Fibroblast of lung (primary cell): ENCODE results near the gene TXK. TPM values are rescaled to one million over a fixed set of nuclear protein-coding genes. Genes with fewer than 3 reads are reported as not detected.

Experiments used
- DNase-seq, 2 donors: peaks; one replicate each; pipeline versions ENCODE4 v3.0.0 to v3.0.0-alpha.2; 2010; ENCODE audit warnings: low read depth in 2 of 2
- H2AFZ ChIP-seq: 2 replicates; pipeline ENCODE4 v1.5.1; 2012; ENCODE audit warnings: low read length, control low read depth, inconsistent platforms
- H3K27ac ChIP-seq: 2 replicates; pipeline ENCODE4 v1.5.1; 2011; ENCODE audit warnings: low read length, control low read depth; ENCODE audit not compliant: insufficient read depth
- H3K27me3 ChIP-seq: 2 replicates; pipeline ENCODE4 v1.5.1; 2011; ENCODE audit warnings: mild to moderate bottlenecking, low read length; ENCODE audit not compliant: control insufficient read depth, insufficient read depth
- H3K36me3 ChIP-seq: 2 replicates; pipeline ENCODE4 v1.5.1; 2011; ENCODE audit warnings: low read length; ENCODE audit not compliant: control insufficient read depth, insufficient read depth
- H3K4me1 ChIP-seq: 2 replicates; pipeline ENCODE4 v1.5.1; 2011; ENCODE audit warnings: low read length; ENCODE audit not compliant: control insufficient read depth, insufficient read depth; ENCODE audit errors: extremely low read depth
- H3K4me2 ChIP-seq: 2 replicates; pipeline ENCODE4 v1.5.1; 2011; ENCODE audit warnings: low read length, control low read depth; ENCODE audit not compliant: insufficient read depth; ENCODE audit errors: extremely low read depth
- H3K4me3 ChIP-seq, 4 experiments: fragments of 200-600 bp in 1 of 4; sonication (generic) in 1 of 4; replicated peaks in 1 of 4; 2 replicates each; pipeline ENCODE4 v1.5.1; 2011 to 2016; ENCODE audit warnings: low read length in 4 of 4, low read depth in 3 of 4, mild to moderate bottlenecking in 3 of 4, control low read depth in 2 of 4, inconsistent platforms in 1 of 4, mixed read lengths in 1 of 4; ENCODE audit not compliant: insufficient read depth in 1 of 4; ENCODE audit errors: control extremely low read depth in 1 of 4
- H3K79me2 ChIP-seq: 2 replicates; pipeline ENCODE4 v1.5.1; 2012; ENCODE audit warnings: mild to moderate bottlenecking, low read length, inconsistent platforms; ENCODE audit not compliant: control insufficient read depth, insufficient read depth
- H3K9ac ChIP-seq: 2 replicates; pipeline ENCODE4 v1.5.1; 2011; ENCODE audit warnings: mild to moderate bottlenecking, low read length, control low read depth; ENCODE audit not compliant: insufficient read depth
- H3K9me3 ChIP-seq: 2 replicates; pipeline ENCODE4 v1.5.1; 2012; ENCODE audit warnings: low read depth, low read length; ENCODE audit not compliant: control insufficient read depth, insufficient read depth
- H4K20me1 ChIP-seq: 2 replicates; pipeline ENCODE4 v1.5.1; 2011; ENCODE audit warnings: low read length; ENCODE audit not compliant: control insufficient read depth, insufficient read depth; ENCODE audit errors: extremely low read depth
- CTCF ChIP-seq, 2 donors: IDR thresholded peaks in 1 of 2; conservative IDR thresholded peaks in 1 of 2; 1 replicate in 1 of 2; 2 replicates in 1 of 2; pipeline ENCODE4 v1.5.1; 2011 to 2012; ENCODE audit warnings: low read length in 2 of 2, control low read depth in 1 of 2, inconsistent platforms in 1 of 2, low read depth in 1 of 2, mild to moderate bottlenecking in 1 of 2
- EZH2 ChIP-seq: IDR thresholded peaks from 2 replicates; pipeline ENCODE4 v1.5.1; 2012; ENCODE audit warnings: low read length, control low read depth, mild to moderate bottlenecking; ENCODE audit errors: missing control alignments
- polyA plus RNA-seq, 2 donors: library from polyadenylated mRNA; depleted of rRNA in 1 of 2; stranded (reverse) in 1 of 2; unstranded in 1 of 2; fragments of >200 nt; gene quantifications; 2 replicates each; pipeline ENCODE4 v1.2.1, GENCODE V29; 2011 to 2012; ENCODE audit warnings: missing spikeins in 1 of 2
- total RNA-seq: library from RNA; depleted of rRNA; stranded (reverse); fragments of >200 nt; gene quantifications from 2 replicates; pipeline ENCODE4 v1.2.1, GENCODE V29; 2014

TXK gene
- total and polyA plus RNA-seq, 2 donors (not counting 1 experiment from before 2014, with no cell fraction given) = 0.05 to 0.66 TPM

GRCh38 chr4:48025005-48025404 lies 109.0 kb downstream of the TXK start:
- Histone ChIP-seq H2AFZ (no peak overlapping the region), H3K27ac (no peak overlapping the region), H3K4me3 (no peak overlapping the region), H3K27me3 (no peaks in the 10 kb centered on the region), H3K79me2 (no peaks in the 10 kb centered on the region), H3K4me2 (no peak overlapping the region), H4K20me1 (no peaks in the 10 kb centered on the region), H3K9me3 (no peaks in the 10 kb centered on the region), H3K9ac (no peak overlapping the region), H3K36me3 (no peaks in the 10 kb centered on the region), H3K4me1 (no peaks in the 10 kb centered on the region)
- TF ChIP-seq CTCF (conservative IDR thresholded peaks at IDR 0.05 in 1 of 2, IDR thresholded peaks at IDR 0.05 in 1 of 2; ENCODE audit: low read depth in 1 of 2, low read length in 2 of 2) = no peak
- no peak for TF ChIP-seq EZH2
- DNase-seq = peak; percentile 5 to 73

GRCh38 chr4:48024522-48024921 lies 109.5 kb downstream of the TXK start:
- no peak overlapping the region for H3K4me3 ChIP-seq
- H3K9ac ChIP-seq = no peak overlapping the region
- no peaks in the 10 kb centered on the region for H3K36me3 ChIP-seq
- H3K27me3 ChIP-seq = no peaks in the 10 kb centered on the region
- H3K9me3 ChIP-seq = no peaks in the 10 kb centered on the region
- no peak overlapping the region for H2AFZ ChIP-seq
- no peaks in the 10 kb centered on the region for H3K79me2 ChIP-seq
- TF ChIP-seq EZH2 (no peak), CTCF (conservative IDR thresholded peaks at IDR 0.05 in 1 of 2, IDR thresholded peaks at IDR 0.05 in 1 of 2; ENCODE audit: low read depth in 1 of 2, low read length in 2 of 2) (no peak)
- H4K20me1 ChIP-seq = no peaks in the 10 kb centered on the region
- no peaks in the 10 kb centered on the region for H3K4me1 ChIP-seq
- no peak overlapping the region for H3K4me2 ChIP-seq
- no peak for DNase-seq
- no peak overlapping the region for H3K27ac ChIP-seq

DNA sequence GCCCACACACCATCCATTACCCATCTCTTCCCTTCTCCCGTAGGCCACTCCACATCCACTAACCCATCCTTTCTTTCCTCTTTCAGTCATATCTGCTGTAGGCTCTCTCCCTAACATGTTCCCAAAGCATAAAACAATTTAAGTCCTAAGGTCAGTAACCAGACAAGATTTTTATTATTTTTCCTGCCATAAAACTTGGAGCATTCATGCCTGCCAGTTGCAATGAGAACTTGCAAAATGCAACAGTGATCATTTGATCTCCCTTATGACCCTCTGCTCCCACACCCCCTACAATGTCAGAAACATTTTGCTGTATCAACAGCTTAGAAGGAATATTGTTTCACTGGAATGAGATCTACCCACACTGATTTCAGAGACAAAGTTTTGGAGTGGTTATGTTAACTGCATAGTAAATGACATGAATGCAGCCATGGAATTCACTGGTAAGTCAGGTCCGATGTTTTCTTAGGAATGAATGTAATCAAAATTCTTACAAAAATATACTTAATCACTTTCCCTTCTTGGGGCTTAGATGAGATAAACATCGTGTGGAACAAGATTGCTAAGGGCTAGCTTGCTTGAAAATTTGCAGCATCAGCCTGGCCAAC lies 111.8 kb downstream of the TXK start:
- DNase-seq = peak in 1 of 2 donors; percentile 68

More for the DNA sequence above, 111.8 kb downstream of the TXK start:
- H3K27ac ChIP-seq = no peak overlapping the region
- H3K27me3 ChIP-seq = no peaks in the 10 kb centered on the region
- H3K79me2 ChIP-seq = no peaks in the 10 kb centered on the region
- TF ChIP-seq CTCF (conservative IDR thresholded peaks at IDR 0.05 in 1 of 2, IDR thresholded peaks at IDR 0.05 in 1 of 2; ENCODE audit: low read depth in 1 of 2, low read length in 2 of 2) = no peak
- no peak for TF ChIP-seq EZH2
- H4K20me1 ChIP-seq = no peaks in the 10 kb centered on the region
- no peak overlapping the region for H3K4me3 ChIP-seq
- H3K9me3 ChIP-seq = no peaks in the 10 kb centered on the region
- no peak overlapping the region for H2AFZ ChIP-seq
- no peak overlapping the region for H3K4me2 ChIP-seq
- H3K36me3 ChIP-seq = no peaks in the 10 kb centered on the region
- no peaks in the 10 kb centered on the region for H3K4me1 ChIP-seq
- H3K9ac ChIP-seq = no peak overlapping the region
